NCI-H748 (cell line): Measurements from ENCODE around the gene SLC38A1.
"Not testable (repeated sequence)": the region's sequence is repeated elsewhere in the genome, so short reads cannot be mapped to it uniquely, and the experiment has no call there.

Experiments used
- DNase-seq: peaks from one replicate; lab custom pipeline; 2025; ENCODE audit not compliant: unreplicated experiment; lab: John Stamatoyannopoulos, UW

Gene SLC38A1

GRCh38 chr12:46174061-46174662 lies 94.7 kb downstream of the SLC38A1 start:
- no peak for DNase-seq

DNA sequence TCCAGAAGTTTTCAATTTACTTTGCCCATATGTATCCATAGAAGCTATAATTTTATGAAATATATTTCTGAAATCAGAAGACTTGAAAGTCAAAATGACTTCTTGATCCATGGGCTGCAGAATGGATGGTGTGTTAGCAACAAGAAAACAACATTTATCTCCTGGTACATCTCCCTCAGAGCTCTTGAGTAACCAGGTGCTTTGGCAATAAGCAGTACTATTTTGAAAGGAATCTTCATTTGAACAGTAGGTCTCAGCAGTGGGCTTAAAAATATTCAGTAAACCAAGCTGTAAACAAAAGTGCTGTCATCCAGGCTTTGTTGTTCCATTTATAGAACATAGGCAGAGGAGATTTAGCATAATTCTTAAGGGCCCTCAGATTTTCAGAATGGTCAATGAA lies 100.4 kb downstream of the SLC38A1 start:
- DNase-seq = no peak

- no peak for DNase-seq
These were observed 101.4 kb downstream of the SLC38A1 start for GRCh38 chr12:46167412-46167811.

GRCh38 chr12:46165191-46165590 lies 103.7 kb downstream of the SLC38A1 start:
- DNase-seq = no peak

GRCh38 chr12:46164186-46164761 lies 104.6 kb downstream of the SLC38A1 start:
- no peak for DNase-seq

DNA sequence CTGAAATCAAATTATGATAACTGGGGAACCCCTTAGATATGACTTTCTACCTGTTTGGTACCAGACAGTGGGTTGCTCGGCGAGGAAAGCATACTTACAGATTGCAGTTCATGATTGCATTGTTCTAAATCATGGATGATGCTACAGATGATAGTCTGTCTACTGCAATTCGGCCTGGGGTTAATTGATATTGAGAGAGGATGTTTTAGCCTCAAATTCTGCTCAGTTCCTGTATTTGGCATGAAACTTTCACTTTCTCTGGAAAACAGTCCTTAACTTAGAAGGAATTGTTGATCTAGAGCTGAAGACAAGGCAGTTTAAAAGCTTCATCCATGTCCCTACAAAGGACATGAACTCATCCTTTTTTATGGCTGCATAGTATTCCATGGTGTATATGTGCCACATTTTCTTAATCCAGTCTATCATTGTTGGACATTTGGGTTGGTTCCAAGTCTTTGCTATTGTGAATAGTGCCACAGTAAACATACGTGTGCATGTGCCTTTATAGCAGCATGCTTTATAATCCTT lies 106.2 kb downstream of the SLC38A1 start:
- DNase-seq = not testable (repeated sequence)

- no peak for DNase-seq
These were observed 107.7 kb downstream of the SLC38A1 start for GRCh38 chr12:46160981-46161690.

GRCh38 chr12:46160101-46160980 lies 108.5 kb downstream of the SLC38A1 start:
- peak; percentile 87 for DNase-seq

- no peak for DNase-seq
These were observed 109.4 kb downstream of the SLC38A1 start for GRCh38 chr12:46159309-46159901.

DNA sequence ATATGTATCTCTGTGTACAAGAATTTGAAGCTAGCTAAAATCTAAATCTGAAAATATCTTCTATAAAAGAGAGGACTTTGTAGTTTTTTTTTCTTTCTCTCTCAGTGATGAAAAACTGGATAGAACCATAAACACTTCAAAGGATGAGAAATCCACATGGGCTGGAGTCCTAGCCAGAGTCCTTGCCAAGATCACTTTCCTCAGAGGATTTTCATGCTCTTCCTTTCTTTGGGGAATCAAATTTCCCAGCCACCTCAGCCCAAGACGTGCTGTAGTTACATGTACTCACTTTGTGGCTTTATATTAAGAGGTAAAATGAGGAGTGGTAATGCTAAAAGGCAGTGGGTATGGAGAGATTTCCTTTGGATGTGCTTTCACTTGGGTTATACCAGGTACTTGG lies 110.3 kb downstream of the SLC38A1 start:
- DNase-seq = no peak

DNA sequence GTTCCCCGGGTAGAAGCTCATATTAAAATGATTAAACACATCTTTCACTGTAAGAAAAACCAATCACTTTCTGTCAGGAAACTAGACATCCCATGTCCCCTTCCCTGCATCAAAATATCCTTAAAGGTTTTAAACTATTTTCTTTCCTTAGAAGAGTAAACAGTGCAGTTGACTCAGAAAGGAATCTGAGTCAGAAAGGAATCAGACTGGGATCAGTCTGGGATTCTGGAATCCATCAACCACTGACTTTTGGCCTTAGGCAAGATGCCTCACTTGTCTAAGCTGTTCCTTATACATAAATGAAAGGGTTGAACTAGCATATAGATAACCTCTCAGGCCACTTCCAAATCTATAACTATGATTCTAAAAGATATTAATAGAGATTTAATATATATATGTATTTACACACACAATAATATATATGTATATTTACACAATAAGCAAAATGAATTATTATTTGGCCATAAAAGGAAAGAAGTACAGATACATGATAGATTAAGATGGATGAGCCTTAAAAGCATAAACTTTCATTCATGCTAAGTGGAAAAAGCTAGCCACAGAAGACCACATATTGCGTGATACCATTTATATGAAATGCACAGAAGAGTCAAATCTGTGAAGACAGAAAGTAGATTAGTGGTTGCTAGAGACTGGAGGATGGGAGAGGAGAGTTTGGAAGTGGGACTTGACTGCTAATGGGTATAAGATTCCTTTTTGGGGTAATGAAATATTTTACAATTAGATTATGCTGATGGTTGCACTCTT lies 114.4 kb downstream of the SLC38A1 start:
- DNase-seq = no peak

- peak; percentile 37 for DNase-seq
These were observed 115.5 kb downstream of the SLC38A1 start for GRCh38 chr12:46153268-46153872.

DNA sequence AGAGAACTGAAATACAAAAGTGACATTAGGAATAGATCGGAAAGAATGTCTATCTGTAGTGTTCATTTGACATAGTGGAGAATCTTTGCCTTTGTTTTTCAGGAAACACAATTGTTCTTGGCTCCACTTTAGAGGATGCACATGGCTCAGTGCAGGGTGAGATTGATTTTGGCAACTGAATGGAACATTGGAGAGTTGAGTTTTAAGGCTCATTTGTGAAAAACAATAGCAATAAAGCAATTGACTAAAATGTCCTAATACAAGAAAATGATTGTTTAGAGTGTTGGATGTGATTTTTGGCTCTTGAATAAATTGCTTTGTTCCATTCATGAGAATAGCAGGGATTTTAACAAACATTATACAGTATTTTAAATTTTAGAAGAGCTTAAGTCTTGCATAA lies 116.4 kb downstream of the SLC38A1 start:
- DNase-seq = no peak

DNA sequence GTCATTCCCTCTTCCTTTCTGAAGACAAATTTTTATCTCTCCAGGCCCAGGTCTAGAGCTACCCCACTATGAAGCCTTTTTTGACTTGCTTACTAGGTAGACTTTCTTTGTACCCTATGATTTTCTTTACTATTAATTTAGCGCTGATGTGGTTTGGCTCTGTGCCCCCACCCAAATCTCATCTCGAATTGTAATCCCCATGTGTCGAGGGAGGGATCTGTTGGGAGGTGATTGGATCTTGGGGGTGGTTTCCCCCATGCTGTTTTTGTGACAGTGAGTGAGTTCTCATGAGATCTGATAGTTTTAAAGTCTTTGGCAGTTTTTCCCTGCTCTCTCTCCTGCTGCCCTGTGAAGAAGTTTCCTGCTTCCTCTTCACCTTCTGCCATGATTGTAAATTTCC lies 118.1 kb downstream of the SLC38A1 start:
- no peak for DNase-seq

DNA sequence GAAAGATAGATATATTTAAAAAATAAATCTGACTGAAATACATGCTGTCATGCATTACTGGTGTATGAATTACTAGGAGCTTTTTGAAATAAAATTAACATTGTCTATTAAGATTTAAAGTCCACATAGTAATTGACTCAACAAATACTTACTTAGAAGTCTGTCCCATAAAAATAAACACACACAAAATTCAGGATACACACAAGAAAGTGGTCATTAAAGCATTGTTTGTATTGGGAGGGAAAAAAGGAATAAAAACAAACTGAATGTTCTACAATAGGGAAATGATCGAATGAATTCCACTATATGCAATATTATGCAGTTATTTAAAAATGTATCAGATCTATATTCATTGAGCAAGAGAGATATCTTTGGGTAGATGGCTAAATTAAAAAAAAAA lies 118.9 kb downstream of the SLC38A1 start:
- no peak for DNase-seq

DNA sequence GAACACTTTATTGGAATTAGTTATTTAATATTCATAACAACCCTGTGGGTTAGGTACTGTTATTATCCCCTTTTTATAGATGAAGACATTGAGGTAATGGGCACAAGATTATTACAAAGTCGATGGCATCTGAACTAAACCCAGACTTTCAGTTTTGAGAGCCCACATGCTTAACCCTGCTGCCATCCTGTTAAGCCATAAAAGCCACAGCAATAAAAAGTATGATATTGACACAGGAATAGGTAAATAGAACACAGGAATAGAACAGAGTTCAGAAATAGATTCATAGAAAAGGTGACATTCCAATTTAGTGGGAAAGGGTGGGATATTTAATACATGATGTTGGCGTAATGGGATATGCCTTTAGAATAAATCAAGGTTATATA lies 119.8 kb downstream of the SLC38A1 start:
- no peak for DNase-seq

GRCh38 chr12:46148327-46149078 lies 120.3 kb downstream of the SLC38A1 start:
- no peak for DNase-seq

DNA sequence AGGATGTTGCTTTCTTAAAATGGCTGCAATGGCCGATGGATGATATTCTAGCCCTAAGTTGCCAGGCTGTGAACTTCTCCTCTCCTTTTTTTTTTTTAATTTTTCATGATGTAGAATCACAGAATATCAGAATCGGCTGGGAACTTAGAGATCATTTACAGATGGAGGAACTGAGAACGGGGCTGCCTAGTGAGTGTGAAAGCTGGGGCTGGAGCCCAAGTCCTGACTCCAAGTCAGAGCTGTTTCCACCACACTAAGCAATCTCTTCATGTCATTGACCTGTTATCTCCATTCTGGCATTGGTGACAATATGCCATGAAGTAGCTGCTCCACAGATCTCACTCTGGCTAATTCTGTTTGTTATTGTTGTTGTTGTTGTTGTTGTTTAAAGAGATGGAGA lies 121.7 kb downstream of the SLC38A1 start:
- no peak for DNase-seq

DNA sequence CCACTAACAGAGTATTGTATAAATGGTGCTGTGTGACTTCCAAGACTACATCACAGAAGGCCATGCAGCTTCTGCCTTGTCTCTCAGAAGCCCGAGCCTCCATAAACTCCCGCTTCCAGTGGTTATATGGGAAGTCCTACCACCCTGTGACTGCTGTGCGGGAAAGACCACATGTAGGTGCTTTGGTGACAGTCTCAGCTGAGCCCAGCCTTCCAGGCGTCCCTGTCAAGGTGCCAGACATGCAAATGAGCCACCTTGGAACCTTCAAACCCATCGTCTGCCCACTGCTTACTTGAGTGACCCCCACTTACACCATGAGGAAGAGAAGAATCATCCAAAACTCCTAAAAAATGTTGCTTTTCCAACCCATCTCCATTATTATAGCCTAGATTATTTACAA lies 123.0 kb downstream of the SLC38A1 start:
- no peak for DNase-seq
